Bone marrow (tissue), 2 donors: ENCODE results near the gene DEXI.
"Not testable (repeated sequence)": the region's sequence is repeated elsewhere in the genome, so short reads cannot be mapped to it uniquely, and the experiment has no call there.

Experiments
- DNase-seq, 2 donors: peaks; one replicate each; lab custom pipeline; 2025; lab: John Stamatoyannopoulos, UW

Gene DEXI

GRCh38 chr16:10926867-10927266 is 15.4 kb downstream of the DEXI start:
- DNase-seq = no peak

- DNase-seq = no peak
Observed at GRCh38 chr16:10926094-10926493, 16.2 kb downstream of the DEXI start.

GRCh38 chr16:10925285-10925684 is 17.0 kb downstream of the DEXI start:
- not testable (repeated sequence) for DNase-seq

GRCh38 chr16:10923650-10924214 is 18.5 kb downstream of the DEXI start:
- no peak for DNase-seq

GRCh38 chr16:10923146-10923649 is 19.1 kb downstream of the DEXI start:
- no peak for DNase-seq

GRCh38 chr16:10922328-10923145 is 19.7 kb downstream of the DEXI start:
- DNase-seq = no peak

- DNase-seq = no peak
Observed at GRCh38 chr16:10921536-10922327, 20.5 kb downstream of the DEXI start.

- DNase-seq = no peak
Observed at GRCh38 chr16:10920726-10921427, 21.4 kb downstream of the DEXI start.

GRCh38 chr16:10919003-10919351 is 23.3 kb downstream of the DEXI start:
- no peak for DNase-seq

GRCh38 chr16:10918294-10919002 is 23.8 kb downstream of the DEXI start:
- DNase-seq = peak; percentile 28 to 55

- no peak for DNase-seq
Observed at GRCh38 chr16:10916534-10916933, 25.7 kb downstream of the DEXI start.

- DNase-seq = no peak
Observed at GRCh38 chr16:10911267-10911666, 31.0 kb downstream of the DEXI start.

- DNase-seq = no peak
Observed at GRCh38 chr16:10907757-10908045, 34.6 kb downstream of the DEXI start.

GRCh38 chr16:10906914-10907756 is 35.1 kb downstream of the DEXI start:
- DNase-seq = no peak

- no peak for DNase-seq
Observed at GRCh38 chr16:10906482-10906881, 35.8 kb downstream of the DEXI start.

GRCh38 chr16:10902999-10903398 is 39.3 kb downstream of the DEXI start:
- DNase-seq = no peak

GRCh38 chr16:10897134-10897533 is 45.1 kb downstream of the DEXI start:
- no peak for DNase-seq

GRCh38 chr16:10896723-10897122 is 45.5 kb downstream of the DEXI start:
- DNase-seq = no peak

- DNase-seq = no peak
Observed at GRCh38 chr16:10896165-10896564, 46.1 kb downstream of the DEXI start.

GRCh38 chr16:10895053-10895946 is 47.0 kb downstream of the DEXI start:
- DNase-seq = no peak
